ENCODE results near the gene TRIM10. TPM values are rescaled to one million over a fixed set of nuclear protein-coding genes. Genes with fewer than 3 reads are reported as not detected.

The TRIM10 gene, protein sequence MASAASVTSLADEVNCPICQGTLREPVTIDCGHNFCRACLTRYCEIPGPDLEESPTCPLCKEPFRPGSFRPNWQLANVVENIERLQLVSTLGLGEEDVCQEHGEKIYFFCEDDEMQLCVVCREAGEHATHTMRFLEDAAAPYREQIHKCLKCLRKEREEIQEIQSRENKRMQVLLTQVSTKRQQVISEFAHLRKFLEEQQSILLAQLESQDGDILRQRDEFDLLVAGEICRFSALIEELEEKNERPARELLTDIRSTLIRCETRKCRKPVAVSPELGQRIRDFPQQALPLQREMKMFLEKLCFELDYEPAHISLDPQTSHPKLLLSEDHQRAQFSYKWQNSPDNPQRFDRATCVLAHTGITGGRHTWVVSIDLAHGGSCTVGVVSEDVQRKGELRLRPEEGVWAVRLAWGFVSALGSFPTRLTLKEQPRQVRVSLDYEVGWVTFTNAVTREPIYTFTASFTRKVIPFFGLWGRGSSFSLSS
- total RNA-seq: not detected in 2 replicates

GRCh38 chr6:30160785-30161531, at the start of gene TRIM10:
TRIM10 (minus strand) TSS chr6:30161211; CDS start chr6:30160858, 353 bp downstream.

GRCh38 chr6:30163090-30163917, 2.3 kb upstream of the TRIM10 start, which contains the start of gene TRIM15:
TRIM15 (plus strand) TSS chr6:30163546; CDS start chr6:30163685, 139 bp downstream.

GRCh38 chr6:30135757-30136156, 25.3 kb downstream of the TRIM10 start, which contains the start of gene TRIM40:
TRIM40 (plus strand) TSS chr6:30136140; CDS start chr6:30137037, 897 bp downstream.

DNA sequence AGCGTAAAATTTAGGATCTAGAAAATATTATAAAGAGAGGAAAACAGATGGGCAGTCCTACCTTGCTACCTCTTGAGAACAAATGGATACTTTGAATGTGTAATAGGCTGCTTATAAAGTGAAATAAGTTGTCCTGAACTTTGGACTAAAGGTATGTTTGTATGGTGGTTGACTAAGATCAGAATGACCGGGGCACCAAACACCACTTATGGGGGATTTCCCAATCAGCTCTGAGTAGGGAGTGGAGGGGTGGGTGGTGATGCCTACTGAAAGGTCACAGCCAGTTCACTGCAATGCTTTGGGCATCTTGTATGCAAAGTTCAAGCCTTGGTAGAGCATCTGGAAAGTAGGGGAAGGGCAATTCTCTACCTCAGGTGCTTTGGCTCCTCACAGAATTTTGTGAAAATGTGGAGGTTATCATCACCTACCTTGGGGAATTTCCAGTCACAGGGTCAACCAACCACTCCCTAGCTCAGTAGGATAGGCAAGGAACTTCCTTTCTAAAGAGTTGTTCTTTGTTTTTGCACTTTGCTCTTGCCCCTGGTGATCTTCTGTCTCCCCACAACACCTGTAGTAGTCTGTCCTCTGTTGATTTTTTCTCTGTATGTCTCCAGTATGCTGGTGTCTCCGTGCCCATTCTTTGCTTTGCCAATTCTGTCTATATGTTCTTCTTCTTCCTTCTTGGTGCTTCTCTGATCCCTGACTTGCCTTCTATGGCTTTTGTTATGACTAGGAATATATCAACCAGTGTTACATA, 47.8 kb downstream of the TRIM10 start, which contains the start of gene TRIM31:
Gene TRIM31, minus strand, starts transcription at position 88 of the 757 bp plus-strand sequence. CDS start 285 bp downstream, outside the sequence.

Small RNA genes lying within 50 kb of the gene (small RNA-seq; reads per million reads assigned to genes)
- not detected for gene RF00554

Other genes starting within 250 kb of the TRIM10 start
- gene HLA-A, start 218.7 kb downstream of the TRIM10 start, total RNA-seq: 478 and 738 TPM in 2 replicates
- 18.3 and 21.5 TPM in 2 replicates for gene POLR1H, start 99.9 kb downstream of the TRIM10 start, total RNA-seq
- gene PPP1R11, start 94.0 kb downstream of the TRIM10 start, total RNA-seq: 34.6 and 36.7 TPM in 2 replicates
- gene RNF39, start 85.4 kb downstream of the TRIM10 start, total RNA-seq: 0.16 TPM in 1 of 2 replicates, not detected in the other
- gene TRIM31, start 48.1 kb downstream of the TRIM10 start, total RNA-seq: not detected in 2 replicates
- not detected in 2 replicates for gene TRIM40, start 25.1 kb downstream of the TRIM10 start, total RNA-seq
- gene TRIM15, start 2.3 kb upstream of the TRIM10 start, total RNA-seq: not detected in 2 replicates
- gene TRIM26, start 52.2 kb upstream of the TRIM10 start, total RNA-seq: 38.5 and 41.9 TPM in 2 replicates
- gene TRIM39, start 165.7 kb upstream of the TRIM10 start, total RNA-seq: 9.6 and 11.7 TPM in 2 replicates
- gene RPP21, start 183.9 kb upstream of the TRIM10 start, total RNA-seq: 21.3 and 22.2 TPM in 2 replicates